Lower lobe of right lung (tissue), 2 donors: Measurements from ENCODE around the gene POLR2E. TPM values are rescaled to one million over a fixed set of nuclear protein-coding genes. Genes with fewer than 3 reads are reported as not detected.
A peak's percentile ranks its signal among the peaks of the same experiment; 100 is the strongest.

ENCODE experiments used
- ATAC-seq, 2 donors: fragments of 200-7000 bp; cut with Tn5 transposase; one replicate each; pipeline ENCODE4 v1.9.1; 2020 to 2022; ENCODE audit warnings: mild to moderate bottlenecking in 2 of 2, moderate library complexity in 2 of 2
- DNase-seq: peaks from one replicate; pipeline ENCODE4 v3.0.0-alpha.2; 2020
- H3K27ac ChIP-seq: fragments of 200-600 bp; one replicate; pipeline ENCODE4 v1.8.0; 2022
- H3K27me3 ChIP-seq: fragments of 200-600 bp; one replicate; pipeline ENCODE4 v1.8.0; 2022; ENCODE audit warnings: low read depth
- H3K36me3 ChIP-seq: fragments of 200-600 bp; one replicate; pipeline ENCODE4 v1.8.0; 2022; ENCODE audit warnings: mild to moderate bottlenecking
- H3K4me1 ChIP-seq: fragments of 200-600 bp; one replicate; pipeline ENCODE4 v1.8.0; 2022
- H3K4me3 ChIP-seq: fragments of 200-600 bp; one replicate; pipeline ENCODE4 v1.8.0; 2022; ENCODE audit warnings: mild to moderate bottlenecking
- H3K9me3 ChIP-seq: fragments of 200-600 bp; one replicate; pipeline ENCODE4 v1.8.0; 2022
- intact Hi-C: fragments of 100-400 bp; cut with DNase I; formaldehyde crosslinking; loops from one replicate; pipeline ENCODE4 v1.11.0; 2022
- total RNA-seq: library from RNA; stranded (reverse); fragmentation: NEBNext Ultra II Directional; extraction: Animal tissue kit (Norgen Biotek cat#: 25700); gene quantifications from one replicate; pipeline ENCODE4 v1.2.1, GENCODE V29; 2021
- TF ChIP-seq, protein P1 (sequence below): fragments of 200-600 bp; IDR thresholded peaks from one replicate; pipeline ENCODE4 v1.8.0; 2022; ENCODE audit warnings: antibody characterized with exemption, mild to moderate bottlenecking
- donor health status: DM: no; HTN: yes; CAD: no; lungs with severe emphysema.

POLR2E gene
- total RNA-seq, 1 donor from 2014 or later, result 158 TPM

DNA sequence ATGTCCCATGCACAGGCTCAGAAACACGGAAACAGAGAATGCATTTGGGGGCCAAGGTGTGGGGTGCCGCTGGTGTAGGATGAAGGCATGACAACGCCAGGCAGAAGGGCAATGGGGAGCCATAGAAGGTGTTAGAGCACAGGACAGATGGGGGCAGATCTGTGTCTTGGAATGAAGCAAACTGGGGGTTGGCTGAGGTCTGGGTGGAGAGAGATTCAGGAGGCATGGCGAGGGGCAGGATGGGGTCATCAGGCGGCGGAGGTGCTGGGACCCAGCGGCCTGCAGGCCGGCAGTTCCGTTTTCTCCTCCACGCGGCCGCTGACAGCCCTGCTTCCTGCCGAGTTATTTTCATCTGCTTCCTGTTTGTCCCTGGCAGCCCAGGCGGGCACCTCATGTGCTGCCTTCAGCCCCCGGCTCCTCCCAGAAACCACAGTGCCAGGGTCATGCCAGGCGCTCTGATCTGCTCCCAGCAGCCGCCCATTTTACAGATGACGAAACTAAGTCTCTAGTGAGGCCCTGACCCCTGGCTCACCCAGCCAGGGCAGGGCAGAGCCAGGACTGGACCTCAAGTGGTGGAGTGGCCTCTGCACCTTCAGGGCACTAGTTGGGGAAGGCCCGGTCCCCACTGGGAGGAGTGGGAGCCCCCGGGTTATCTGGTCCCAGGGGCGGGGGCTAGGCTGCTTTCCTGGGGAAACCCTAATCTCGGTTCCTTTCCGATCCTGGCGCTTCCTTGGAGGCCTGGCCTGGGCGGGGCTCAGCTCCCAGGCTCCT is 26.0 kb downstream of the POLR2E start:
- H3K4me1 ChIP-seq, result peaks cover 71% of the 10 kb centered on the region
- TF ChIP-seq, protein P1, sequence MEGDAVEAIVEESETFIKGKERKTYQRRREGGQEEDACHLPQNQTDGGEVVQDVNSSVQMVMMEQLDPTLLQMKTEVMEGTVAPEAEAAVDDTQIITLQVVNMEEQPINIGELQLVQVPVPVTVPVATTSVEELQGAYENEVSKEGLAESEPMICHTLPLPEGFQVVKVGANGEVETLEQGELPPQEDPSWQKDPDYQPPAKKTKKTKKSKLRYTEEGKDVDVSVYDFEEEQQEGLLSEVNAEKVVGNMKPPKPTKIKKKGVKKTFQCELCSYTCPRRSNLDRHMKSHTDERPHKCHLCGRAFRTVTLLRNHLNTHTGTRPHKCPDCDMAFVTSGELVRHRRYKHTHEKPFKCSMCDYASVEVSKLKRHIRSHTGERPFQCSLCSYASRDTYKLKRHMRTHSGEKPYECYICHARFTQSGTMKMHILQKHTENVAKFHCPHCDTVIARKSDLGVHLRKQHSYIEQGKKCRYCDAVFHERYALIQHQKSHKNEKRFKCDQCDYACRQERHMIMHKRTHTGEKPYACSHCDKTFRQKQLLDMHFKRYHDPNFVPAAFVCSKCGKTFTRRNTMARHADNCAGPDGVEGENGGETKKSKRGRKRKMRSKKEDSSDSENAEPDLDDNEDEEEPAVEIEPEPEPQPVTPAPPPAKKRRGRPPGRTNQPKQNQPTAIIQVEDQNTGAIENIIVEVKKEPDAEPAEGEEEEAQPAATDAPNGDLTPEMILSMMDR, result no peak
- no peaks in the 10 kb centered on the region for H3K9me3 ChIP-seq
- DNase-seq, result peak; percentile 94
- H3K27me3 ChIP-seq, result peaks cover 8% of the 10 kb centered on the region
- peak; percentile 25 to 57 for ATAC-seq
- H3K27ac ChIP-seq, result peak overlapping the region; percentile 81
- intact Hi-C loops, result no loop called here
- peaks cover 22% of the 10 kb centered on the region for H3K36me3 ChIP-seq
- peak overlapping the region; percentile 73 for H3K4me3 ChIP-seq

DNA sequence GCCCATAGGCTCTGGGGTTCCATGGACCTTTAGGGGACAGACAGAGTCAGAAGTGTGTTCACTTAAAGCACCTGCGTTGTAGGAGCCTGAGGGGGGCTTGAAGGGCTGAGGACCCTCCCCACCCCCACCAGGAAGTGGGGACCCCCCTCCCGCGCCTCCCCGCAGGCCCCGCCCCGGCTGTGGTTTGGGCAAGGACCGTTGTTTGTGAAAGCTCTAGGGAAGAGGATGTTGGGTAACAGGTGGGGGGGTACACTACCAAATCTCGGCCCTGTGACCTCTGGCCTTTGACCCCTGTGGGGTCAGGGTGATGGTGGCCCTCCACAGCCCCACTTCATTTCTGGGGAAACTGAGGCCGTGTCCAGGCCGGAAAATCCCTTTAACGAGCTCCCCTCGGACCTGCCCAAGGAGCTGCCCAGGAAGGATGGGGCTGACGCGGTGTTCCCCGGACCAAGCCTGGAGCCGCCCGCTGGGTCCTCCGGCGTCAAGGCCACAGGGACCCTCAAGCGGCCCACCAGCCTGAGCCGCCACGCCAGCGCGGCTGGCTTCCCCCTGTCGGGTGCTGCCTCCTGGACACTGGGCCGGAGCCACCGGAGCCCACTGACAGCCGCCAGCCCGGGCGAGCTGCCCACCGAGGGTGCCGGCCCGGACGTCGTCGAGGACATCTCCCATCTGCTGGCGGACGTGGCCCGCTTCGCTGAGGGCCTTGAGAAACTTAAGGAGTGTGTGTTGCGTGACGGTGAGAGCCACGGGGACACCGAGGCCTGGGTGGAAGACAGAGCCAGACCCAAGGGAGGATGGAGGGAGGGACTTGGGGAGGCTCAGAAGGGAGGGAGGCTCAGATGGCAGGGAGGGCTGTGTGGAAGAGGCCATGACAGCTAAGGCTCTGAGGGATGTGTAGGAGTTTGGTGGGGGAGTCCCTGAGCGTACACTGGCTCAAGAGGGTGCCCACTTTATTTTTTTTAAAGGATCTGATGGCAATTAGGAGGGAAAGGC is 26.9 kb downstream of the POLR2E start:
- Histone ChIP-seq H3K9me3 (no peaks in the 10 kb centered on the region), H3K4me1 (peaks cover 62% of the 10 kb centered on the region), H3K36me3 (peaks cover 13% of the 10 kb centered on the region), H3K27ac (peak overlapping the region; percentile 81), H3K27me3 (peaks cover 8% of the 10 kb centered on the region), H3K4me3 (peak overlapping the region; percentile 73)
- peak; percentile 76 for DNase-seq
- TF ChIP-seq, protein P1, result no peak
- peak in 1 of 2 donors; percentile 3 for ATAC-seq
- intact Hi-C loops, result no loop called here

DNA sequence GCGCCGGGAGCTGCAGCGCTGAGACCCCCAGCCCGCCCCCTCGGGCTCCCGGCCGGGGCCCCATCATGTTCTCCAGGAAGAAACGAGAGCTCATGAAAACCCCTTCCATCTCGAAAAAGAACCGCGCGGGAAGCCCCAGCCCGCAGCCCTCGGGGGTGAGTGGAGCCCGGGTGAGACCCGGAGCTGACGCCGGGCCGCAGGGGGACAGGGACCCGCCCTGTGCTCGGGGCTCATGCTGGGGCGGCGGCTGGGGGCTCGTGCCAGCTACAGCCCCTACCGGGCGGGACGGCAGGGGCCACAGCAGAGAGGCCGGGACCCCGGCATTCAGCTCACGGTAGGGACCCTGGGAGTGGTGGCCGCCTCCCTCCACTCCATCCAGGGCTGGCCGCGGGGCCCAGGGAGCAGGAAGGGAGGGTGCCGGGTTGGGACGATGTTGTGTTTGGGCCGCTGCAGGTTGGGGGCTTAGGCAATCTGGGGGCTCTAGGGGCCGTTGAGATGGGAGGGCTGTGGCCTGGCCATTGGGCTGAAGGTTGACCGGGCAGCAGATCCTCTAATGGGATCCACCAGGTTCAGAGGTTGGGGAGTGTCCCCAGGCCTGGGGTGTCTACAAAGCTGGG is 27.7 kb downstream of the POLR2E start:
- intact Hi-C loops, result no loop called here
- no peaks in the 10 kb centered on the region for H3K9me3 ChIP-seq
- DNase-seq, result peak; percentile 48
- peak overlapping the region; percentile 81 for H3K27ac ChIP-seq
- peaks cover 8% of the 10 kb centered on the region for H3K36me3 ChIP-seq
- peaks cover 8% of the 10 kb centered on the region for H3K27me3 ChIP-seq
- H3K4me3 ChIP-seq, result peak overlapping the region; percentile 73
- ATAC-seq, result no peak
- TF ChIP-seq, protein P1, result no peak
- H3K4me1 ChIP-seq, result peaks cover 62% of the 10 kb centered on the region

DNA sequence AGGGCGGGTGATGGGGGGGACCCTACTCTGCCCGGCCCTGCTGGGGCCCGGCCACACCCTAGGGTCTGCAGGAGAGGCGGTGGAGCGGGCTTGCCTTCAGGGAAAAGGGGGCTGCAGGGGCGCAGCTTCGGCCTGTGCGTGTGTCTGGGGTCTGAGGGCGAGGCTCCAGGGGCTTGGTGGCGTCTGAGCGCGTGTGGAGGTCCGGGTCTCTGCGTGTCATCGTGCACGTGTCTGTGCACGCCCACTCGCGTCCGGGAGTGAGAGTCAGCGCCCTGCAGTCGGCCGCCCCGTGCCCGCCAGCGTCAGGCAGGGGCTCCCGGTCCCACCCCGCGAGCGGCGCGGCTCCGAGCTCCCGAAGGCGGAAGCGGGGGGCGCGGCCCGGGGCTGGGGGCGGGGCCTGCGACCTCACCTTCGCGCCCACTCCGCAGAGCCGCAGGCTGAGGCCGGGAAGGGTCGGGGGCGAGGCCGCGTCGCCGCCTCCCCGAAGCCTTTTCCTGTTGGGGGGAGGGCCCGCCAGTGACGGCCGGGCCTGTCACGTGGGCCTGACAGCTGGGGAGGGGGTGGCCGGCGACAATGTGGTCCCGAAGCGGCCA is 28.3 kb downstream of the POLR2E start, which contains the start of gene ARHGAP45:
ARHGAP45 (plus strand) TSS at position 420 of the 593 bp plus-strand sequence. CDS start 239 bp downstream, outside the sequence.
- H3K27ac ChIP-seq, result peak within 1 kb of the TSS; percentile 81
- H3K36me3 ChIP-seq, result peaks cover 7% of the 10 kb centered on the region
- intact Hi-C loops, result no loop called here
- TF ChIP-seq, protein P1, result no peak
- peak within 1 kb of the TSS; percentile 73 for H3K4me3 ChIP-seq
- H3K9me3 ChIP-seq, result no peaks in the 10 kb centered on the region
- H3K27me3 ChIP-seq, result peaks cover 8% of the 10 kb centered on the region
- H3K4me1 ChIP-seq, result peaks cover 62% of the 10 kb centered on the region
- ATAC-seq (peak; percentile 8 to 36), DNase-seq (peak; percentile 75)
